GM21515 (cell line): ENCODE data around the gene CHMP6.

Source experiments
- ATAC-seq: cut with Tn5 transposase; IDR thresholded peaks from one replicate; pipeline ENCODE4 v1.9.1; 2021; ENCODE audit not compliant: unreplicated experiment

Gene CHMP6

DNA sequence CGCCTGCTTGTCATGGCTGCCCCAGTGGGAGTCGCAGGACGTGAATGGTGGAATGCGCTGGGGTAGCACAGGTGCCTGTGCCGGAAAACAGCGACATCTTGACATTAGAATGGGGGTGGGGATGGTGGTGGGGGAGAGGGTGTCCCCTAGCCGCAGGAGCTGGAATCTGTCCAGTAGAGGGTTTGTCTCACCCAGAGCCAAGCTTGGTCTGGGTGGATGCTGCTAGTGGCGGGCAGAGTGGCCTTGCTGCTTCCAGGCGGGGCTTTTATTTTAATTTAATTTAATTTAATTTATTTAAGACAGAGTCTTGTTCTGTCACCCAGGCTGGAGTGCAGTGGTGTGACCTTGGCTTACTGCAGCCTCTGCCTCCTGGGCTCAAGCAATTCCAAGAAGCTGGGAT lies 51.0 kb downstream of the CHMP6 start:
- no peak for ATAC-seq

DNA sequence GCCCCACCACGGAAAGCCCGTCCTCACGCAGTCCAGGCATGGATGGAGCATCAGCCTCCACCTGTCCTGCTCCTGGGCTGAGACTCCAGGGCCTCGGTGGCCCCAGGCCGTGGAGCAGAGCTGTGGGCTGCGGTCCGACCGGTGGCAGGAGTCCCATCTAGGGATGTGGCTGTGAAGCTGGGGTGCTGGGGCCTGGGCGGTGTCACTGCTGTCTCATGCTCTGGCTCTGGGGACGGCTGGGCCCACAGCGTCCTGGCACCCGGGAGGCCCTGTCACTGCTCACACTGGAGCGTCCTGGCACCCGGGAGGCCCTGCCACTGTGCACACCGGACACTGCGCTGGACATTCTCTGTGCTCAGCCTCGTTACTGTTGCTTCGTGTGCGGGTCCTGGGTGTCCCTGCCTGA lies 51.7 kb downstream of the CHMP6 start:
- no peak for ATAC-seq

DNA sequence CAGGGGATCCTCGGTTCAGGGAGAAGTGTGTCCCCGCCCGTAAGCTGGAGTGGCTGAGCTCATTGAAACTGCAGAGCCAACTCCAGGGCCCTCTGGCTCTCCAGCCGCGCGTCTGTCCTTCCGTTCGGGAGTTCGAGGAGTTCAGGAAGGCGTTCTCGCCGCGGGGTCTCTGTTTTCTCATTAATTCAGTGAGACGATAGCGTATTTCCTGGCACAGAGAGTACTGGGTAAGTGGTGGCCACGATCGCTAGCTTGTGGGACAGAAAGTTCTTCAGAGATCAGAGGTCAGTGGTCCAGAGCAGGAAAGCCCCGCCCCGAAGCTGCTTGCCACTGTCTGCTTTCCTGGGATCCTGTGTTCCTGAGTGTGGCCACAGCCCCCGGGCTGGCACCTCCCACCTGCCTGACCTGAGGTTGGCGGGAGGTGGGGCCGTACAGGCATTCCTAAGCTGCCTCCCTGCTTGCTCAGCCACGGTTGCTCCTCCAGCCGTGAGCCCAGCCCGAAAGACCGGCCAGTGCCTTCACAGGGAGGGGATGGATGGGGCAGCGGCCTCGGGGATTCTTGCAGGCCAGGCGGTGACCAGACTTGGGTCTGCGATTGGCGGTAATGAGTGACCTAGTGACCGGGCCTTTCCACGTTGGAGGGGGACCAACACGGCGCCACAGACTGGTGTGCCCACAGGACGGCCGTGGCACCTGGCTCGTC lies 52.2 kb downstream of the CHMP6 start:
- ATAC-seq = no peak

DNA sequence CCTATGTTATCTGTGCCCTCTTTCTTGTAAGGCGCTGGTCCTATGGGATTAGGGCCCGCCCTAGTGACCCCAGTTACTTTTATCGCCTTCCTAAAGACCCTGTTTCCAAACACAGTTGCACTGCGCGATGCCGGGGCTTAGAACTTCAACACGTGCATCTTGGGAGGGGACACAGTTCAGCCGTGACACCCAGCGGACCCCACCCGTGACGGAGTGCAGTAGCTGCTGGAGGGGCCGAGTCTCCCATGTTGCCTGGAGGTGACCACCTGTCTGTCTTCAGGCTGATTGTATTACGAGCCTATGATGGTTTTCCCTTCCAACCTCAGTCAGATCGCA lies 52.8 kb downstream of the CHMP6 start:
- ATAC-seq = no peak

DNA sequence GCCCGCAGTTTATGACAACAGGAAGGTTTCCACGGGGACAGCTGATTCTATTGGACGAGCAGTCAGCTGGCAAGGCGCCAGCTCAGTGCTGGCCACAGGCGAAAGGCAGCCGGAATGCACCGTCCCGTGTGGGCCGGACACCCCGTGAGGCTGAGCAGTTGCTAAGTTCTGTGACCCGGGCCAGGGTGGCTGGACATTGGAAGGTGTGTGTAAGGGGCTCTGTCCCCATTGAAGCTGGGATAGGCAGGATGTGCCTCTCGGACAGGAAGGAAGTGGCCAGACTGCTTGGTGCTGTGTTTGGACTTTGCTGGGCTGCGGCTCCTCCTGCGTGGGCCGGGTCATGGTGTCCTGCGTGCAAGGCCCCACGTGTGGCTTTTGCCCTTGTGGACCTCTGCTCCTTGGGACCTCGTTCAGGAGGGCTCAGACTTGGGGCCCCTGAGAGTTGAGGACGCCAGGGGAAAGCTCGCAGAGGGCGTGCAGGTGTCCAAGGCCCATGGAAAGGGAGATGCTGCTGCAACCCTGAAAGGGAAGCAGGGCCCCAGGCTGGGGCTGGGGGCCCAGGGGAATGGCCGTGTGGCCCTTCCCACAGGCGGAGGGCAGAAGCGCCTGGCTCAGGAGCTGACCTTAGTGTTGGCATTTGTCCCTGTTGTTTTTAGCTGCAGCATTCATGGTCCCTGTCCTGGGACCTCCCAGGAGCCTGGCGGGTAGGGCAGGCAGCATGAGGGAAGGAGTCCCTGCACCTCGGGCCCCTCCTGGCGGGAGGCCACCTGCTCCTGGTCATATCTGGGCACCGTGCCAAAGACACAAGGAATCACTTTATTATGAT lies 53.3 kb downstream of the CHMP6 start:
- no peak for ATAC-seq

GRCh38 chr17:81045590-81046095 lies 54.0 kb downstream of the CHMP6 start:
- no peak for ATAC-seq

- no peak for ATAC-seq
These were observed 54.6 kb downstream of the CHMP6 start for GRCh38 chr17:81046132-81046769.

DNA sequence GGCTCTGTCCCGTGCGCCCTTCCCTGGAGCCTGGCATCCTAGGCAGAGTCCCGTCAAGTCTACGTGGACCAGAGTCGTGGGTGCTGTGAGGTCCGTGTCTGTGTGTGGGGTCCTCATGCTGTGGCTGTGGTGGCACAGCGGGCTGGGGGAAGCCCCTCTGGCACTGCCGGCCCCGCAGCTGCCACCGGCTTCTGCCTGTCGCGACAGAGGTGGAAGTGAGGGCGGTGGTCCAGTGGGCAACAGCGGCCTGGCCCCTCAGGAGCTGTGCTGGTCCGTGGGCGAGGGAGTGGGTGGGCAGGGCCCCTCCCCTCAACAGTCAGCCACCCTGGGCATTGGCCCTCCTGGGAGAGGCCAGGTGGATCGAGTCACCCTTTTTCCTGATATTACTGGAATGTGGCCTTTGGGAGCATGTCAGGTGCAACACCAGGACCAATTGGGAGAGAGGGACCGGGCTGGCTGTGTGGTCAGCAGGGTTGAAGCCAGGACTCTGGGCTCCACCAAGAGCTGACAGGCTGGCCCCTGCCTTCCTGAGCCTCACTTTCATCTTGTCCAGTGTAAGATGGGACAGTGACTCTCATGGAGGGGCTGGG lies 55.2 kb downstream of the CHMP6 start:
- no peak for ATAC-seq

GRCh38 chr17:81048827-81049371 lies 57.3 kb downstream of the CHMP6 start:
- no peak for ATAC-seq

- no peak for ATAC-seq
These were observed 57.8 kb downstream of the CHMP6 start for GRCh38 chr17:81049372-81049911.
